Measurements from ENCODE around the gene ZNF346. TPM values are rescaled to one million over a fixed set of nuclear protein-coding genes. Genes with fewer than 3 reads are reported as not detected.

Gene ZNF346
- total RNA-seq, 4 donors from 2014 or later = 13.9 to 29.0 (median 15.8) TPM

DNA sequence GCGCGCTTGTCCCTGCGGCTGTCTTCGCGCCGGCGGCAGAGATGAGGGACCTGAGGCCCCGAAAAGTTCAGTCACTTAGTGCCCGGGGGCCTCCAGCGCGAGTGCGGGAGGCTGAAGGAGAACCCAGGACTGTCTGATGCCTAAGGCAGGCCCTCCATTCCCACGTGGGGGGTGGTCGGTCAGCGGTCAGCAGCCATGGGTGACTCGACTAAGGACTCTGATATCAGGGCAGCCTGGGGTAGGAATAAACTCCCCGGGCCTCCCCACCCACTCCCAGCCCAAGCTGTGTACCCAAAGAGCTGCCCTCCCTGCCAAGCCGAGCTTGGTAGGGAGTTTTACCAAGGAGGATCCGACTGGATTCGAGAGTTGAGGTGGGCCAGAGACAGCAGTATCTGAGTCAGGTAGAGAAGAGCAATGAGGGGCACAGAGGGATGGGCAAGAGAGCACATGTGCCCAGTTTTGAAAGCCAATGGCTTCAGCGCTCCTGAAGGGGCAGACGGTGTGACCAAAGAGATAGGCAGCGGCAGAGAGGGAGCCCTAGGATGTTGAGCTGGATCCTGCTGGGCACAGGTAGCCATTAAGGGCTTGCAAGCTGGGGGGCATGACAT lies 65.0 kb downstream of the ZNF346 start:
- peaks cover 20% of the 10 kb centered on the region for H3K4me1 ChIP-seq
- H3K9me3 ChIP-seq = no peaks in the 10 kb centered on the region
- TF ChIP-seq POLR2AphosphoS5 (IDR thresholded peaks at IDR 0.05) = no peak
- TF ChIP-seq, protein P1, sequence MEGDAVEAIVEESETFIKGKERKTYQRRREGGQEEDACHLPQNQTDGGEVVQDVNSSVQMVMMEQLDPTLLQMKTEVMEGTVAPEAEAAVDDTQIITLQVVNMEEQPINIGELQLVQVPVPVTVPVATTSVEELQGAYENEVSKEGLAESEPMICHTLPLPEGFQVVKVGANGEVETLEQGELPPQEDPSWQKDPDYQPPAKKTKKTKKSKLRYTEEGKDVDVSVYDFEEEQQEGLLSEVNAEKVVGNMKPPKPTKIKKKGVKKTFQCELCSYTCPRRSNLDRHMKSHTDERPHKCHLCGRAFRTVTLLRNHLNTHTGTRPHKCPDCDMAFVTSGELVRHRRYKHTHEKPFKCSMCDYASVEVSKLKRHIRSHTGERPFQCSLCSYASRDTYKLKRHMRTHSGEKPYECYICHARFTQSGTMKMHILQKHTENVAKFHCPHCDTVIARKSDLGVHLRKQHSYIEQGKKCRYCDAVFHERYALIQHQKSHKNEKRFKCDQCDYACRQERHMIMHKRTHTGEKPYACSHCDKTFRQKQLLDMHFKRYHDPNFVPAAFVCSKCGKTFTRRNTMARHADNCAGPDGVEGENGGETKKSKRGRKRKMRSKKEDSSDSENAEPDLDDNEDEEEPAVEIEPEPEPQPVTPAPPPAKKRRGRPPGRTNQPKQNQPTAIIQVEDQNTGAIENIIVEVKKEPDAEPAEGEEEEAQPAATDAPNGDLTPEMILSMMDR (IDR thresholded peaks at IDR 0.05) = no peak
- TF ChIP-seq EP300 (IDR thresholded peaks at IDR 0.05) = no peak
- no peak for TF ChIP-seq POLR2A (IDR thresholded peaks at IDR 0.05)
- peak overlapping the region; percentile 51 for H3K4me3 ChIP-seq
- no peak for DNase-seq (ENCODE audit: low spot score in 2 of 2)
- no peaks in the 10 kb centered on the region for H3K36me3 ChIP-seq
- H3K27me3 ChIP-seq = peaks cover 10% of the 10 kb centered on the region
- 36% methylated on average over 17 of the region's 23 CpGs for WGBS
- no peak overlapping the region for H3K27ac ChIP-seq

DNA sequence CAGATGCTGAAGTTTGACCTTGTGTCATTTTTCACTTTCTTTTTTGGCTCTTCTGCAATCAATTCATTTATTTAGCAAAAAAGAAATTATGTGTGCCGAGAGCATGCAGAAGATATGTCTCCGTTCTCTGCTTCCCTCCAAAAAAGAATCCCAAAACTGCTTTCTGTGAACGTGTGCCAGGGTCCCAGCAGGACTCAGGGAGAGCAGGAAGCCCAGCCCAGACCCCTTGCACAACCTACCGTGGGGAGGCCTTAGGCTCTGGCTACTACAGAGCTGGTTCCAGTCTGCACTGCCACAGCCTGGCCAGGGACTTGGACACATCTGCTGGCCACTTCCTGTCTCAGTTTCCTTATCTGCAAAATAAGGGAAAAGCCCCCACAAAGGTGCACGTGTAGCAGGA lies 66.6 kb downstream of the ZNF346 start:
- Histone ChIP-seq H3K36me3 (no peaks in the 10 kb centered on the region), H3K4me1 (peaks cover 20% of the 10 kb centered on the region), H3K27me3 (peaks cover 6% of the 10 kb centered on the region), H3K4me3 (no peak overlapping the region), H3K27ac (no peak overlapping the region), H3K9me3 (no peaks in the 10 kb centered on the region)
- 53% methylated on average over 5 of the region's 5 CpGs for WGBS
- no peak for TF ChIP-seq EP300 (IDR thresholded peaks at IDR 0.05)
- no peak for TF ChIP-seq POLR2AphosphoS5 (IDR thresholded peaks at IDR 0.05)
- no peak for TF ChIP-seq POLR2A (IDR thresholded peaks at IDR 0.05)
- TF ChIP-seq, protein P1 (IDR thresholded peaks at IDR 0.05) = no peak
- no peak for DNase-seq (ENCODE audit: low spot score in 2 of 2)

DNA sequence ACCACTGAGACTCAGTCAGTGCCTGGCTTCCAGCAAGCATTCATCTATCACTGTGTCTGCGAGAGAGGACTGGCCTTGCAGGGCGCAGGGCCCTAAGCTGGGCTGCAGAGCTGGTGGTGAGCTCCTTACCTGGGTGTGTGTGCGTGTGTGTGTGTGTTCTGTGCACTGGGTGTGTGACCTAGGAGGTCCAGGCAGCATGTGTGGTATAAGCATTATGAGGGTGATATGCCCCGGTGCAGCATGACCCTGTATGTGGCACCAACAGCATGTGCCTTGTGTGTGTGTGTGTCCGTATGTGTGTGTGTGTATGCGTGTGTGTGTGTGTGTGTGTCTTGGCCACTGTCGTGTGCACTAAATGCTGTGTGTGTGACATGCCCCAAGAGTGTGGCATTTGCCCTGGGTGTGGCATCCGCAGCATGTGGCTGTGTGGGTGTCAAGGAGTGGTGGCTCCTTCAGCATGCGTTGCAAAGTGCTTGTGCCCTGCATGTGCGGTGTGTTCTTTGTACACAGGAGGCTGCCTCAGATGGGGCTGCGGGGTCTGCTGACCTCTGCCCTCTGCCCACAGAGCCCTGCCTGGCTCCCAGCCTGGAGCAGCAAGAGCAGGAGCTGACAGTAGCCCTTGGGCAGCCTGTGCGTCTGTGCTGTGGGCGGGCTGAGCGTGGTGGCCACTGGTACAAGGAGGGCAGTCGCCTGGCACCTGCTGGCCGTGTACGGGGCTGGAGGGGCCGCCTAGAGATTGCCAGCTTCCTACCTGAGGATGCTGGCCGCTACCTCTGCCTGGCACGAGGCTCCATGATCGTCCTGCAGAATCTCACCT lies 67.5 kb downstream of the ZNF346 start:
- peaks cover 4% of the 10 kb centered on the region for H3K27me3 ChIP-seq
- H3K9me3 ChIP-seq = no peaks in the 10 kb centered on the region
- H3K36me3 ChIP-seq = no peaks in the 10 kb centered on the region
- TF ChIP-seq POLR2A (IDR thresholded peaks at IDR 0.05) (no peak), POLR2AphosphoS5 (IDR thresholded peaks at IDR 0.05) (no peak), EP300 (IDR thresholded peaks at IDR 0.05) (no peak)
- peaks cover 20% of the 10 kb centered on the region for H3K4me1 ChIP-seq
- DNase-seq (ENCODE audit: low spot score in 2 of 2) = no peak
- 86% methylated on average over 3 of the region's 21 CpGs for WGBS
- H3K27ac ChIP-seq = no peak overlapping the region
- H3K4me3 ChIP-seq = no peak overlapping the region

DNA sequence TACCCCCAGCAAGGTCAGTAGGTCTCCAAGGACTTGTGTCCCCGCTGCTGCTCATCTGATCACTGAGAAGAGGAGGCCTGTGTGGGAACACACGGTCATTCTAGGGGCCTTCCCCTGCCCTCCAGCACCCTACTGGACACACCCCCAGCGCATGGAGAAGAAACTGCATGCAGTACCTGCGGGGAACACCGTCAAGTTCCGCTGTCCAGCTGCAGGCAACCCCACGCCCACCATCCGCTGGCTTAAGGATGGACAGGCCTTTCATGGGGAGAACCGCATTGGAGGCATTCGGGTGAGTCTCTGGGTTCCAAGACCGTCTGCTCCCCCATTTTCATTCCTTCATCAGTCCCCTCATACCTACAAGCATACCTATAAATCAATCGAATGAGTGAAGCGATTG lies 68.3 kb downstream of the ZNF346 start:
- Histone ChIP-seq H3K36me3 (no peaks in the 10 kb centered on the region), H3K27me3 (peaks cover 4% of the 10 kb centered on the region), H3K9me3 (no peaks in the 10 kb centered on the region), H3K4me3 (no peak overlapping the region), H3K27ac (no peak overlapping the region), H3K4me1 (peaks cover 20% of the 10 kb centered on the region)
- no peak for TF ChIP-seq EP300 (IDR thresholded peaks at IDR 0.05)
- TF ChIP-seq, protein P1 (IDR thresholded peaks at IDR 0.05) = no peak
- no peak for TF ChIP-seq POLR2AphosphoS5 (IDR thresholded peaks at IDR 0.05)
- TF ChIP-seq POLR2A (IDR thresholded peaks at IDR 0.05) = no peak
- DNase-seq (ENCODE audit: low spot score in 2 of 2) = no peak
- WGBS = 94% methylated on average over 13 of the region's 13 CpGs

DNA sequence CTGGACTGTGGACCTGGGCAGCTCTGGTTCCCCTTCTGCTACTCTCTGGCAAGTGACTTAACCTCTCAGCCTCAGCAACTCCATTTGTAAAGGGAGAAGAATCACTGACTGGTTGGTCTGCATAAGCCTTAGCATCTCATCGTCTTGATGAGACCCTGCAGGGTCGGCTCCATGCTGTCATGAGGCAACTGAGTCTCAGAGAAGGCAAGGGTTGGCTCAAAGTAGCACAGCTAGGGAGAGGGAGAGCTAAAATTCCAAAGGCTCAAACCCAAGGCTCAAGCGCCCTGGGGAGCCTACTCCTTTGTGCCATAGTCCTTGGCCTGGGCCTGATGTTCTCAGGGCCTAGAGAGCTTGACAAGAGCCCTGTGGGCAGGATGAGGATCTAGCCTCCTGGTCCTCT lies 68.7 kb downstream of the ZNF346 start:
- peaks cover 17% of the 10 kb centered on the region for H3K4me1 ChIP-seq
- no peaks in the 10 kb centered on the region for H3K36me3 ChIP-seq
- H3K27ac ChIP-seq = no peak overlapping the region
- DNase-seq (ENCODE audit: low spot score in 2 of 2) = no peak
- H3K4me3 ChIP-seq = no peak overlapping the region
- no CpG with 5 or more reads among the region's 3 CpGs for WGBS
- no peaks in the 10 kb centered on the region for H3K9me3 ChIP-seq
- H3K27me3 ChIP-seq = peaks cover 4% of the 10 kb centered on the region
- TF ChIP-seq POLR2A (IDR thresholded peaks at IDR 0.05) (no peak), EP300 (IDR thresholded peaks at IDR 0.05) (no peak), POLR2AphosphoS5 (IDR thresholded peaks at IDR 0.05) (no peak)
- TF ChIP-seq, protein P1 (IDR thresholded peaks at IDR 0.05) = no peak

All from suprapubic skin (tissue), 4 donors.